H1 (cell line): Measurements from ENCODE around the gene PVR. TPM values are rescaled to one million over a fixed set of nuclear protein-coding genes. Genes with fewer than 3 reads are reported as not detected.
A peak's percentile ranks its signal among the peaks of the same experiment; 100 is the strongest.

ENCODE experiments used
- CTCF ChIA-PET: fragments of 300-600 bp; sonication (Branson Sonifier 250); formaldehyde crosslinking; loops from one replicate; lab custom pipeline; 2021; ENCODE audit not compliant: partially characterized antibody; lab: Charles Lee
- POLR2A ChIA-PET: fragments of 300-600 bp; sonication (Branson Sonifier 250); formaldehyde crosslinking; loops from one replicate; lab custom pipeline; 2021; ENCODE audit warnings: inconsistent platforms; ENCODE audit not compliant: partially characterized antibody; lab: Charles Lee
- DNase-seq, 2 experiments: peaks; one replicate each; pipeline versions ENCODE4 v3.0.0 to v3.0.0-alpha.2; 2010 to 2022; ENCODE audit warnings: low spot score in 2 of 2, low read depth in 1 of 2, mixed read lengths in 1 of 2
- FAIRE-seq: peaks from 2 replicates; lab custom pipeline; 2011; peaks lifted over from hg19 to GRCh38; lab: Jason Lieb, UNC
- H2AFZ ChIP-seq: 2 replicates; pipeline ENCODE4 v1.8.1; 2012; ENCODE audit warnings: low read length, inconsistent platforms
- H2AK5ac ChIP-seq: 2 replicates; pipeline ENCODE4 v1.6.1; 2013; ENCODE audit warnings: low read depth, low read length
- H2BK120ac ChIP-seq: replicated peaks from 2 replicates; pipeline ENCODE3; 2013; ENCODE audit warnings: low read depth, low read length, inconsistent platforms
- H2BK12ac ChIP-seq: 2 replicates; pipeline ENCODE4 v1.6.1; 2013; ENCODE audit warnings: low read depth, low read length
- H2BK15ac ChIP-seq: 2 replicates; pipeline ENCODE4 v1.6.1; 2013; ENCODE audit warnings: low read length
- H2BK20ac ChIP-seq: 2 replicates; pipeline ENCODE4 v1.6.1; 2013; ENCODE audit warnings: low read length
- H2BK5ac ChIP-seq: 2 replicates; pipeline ENCODE4 v1.6.1; 2013; ENCODE audit warnings: low read depth, low read length
- H3K14ac ChIP-seq: 2 replicates; pipeline ENCODE4 v1.6.1; 2013; ENCODE audit warnings: inconsistent platforms; ENCODE audit not compliant: insufficient read length
- H3K18ac ChIP-seq: 2 replicates; pipeline ENCODE4 v1.6.1; 2013; ENCODE audit warnings: low read length; ENCODE audit errors: extremely low read depth
- H3K23ac ChIP-seq: 2 replicates; pipeline ENCODE4 v1.6.1; 2013; ENCODE audit warnings: inconsistent platforms; ENCODE audit not compliant: insufficient read length
- H3K23me2 ChIP-seq: 2 replicates; pipeline ENCODE4 v1.6.1; 2013; ENCODE audit warnings: low read depth, low read length
- H3K27ac ChIP-seq: 2 replicates; pipeline ENCODE4 v1.6.1; 2011; ENCODE audit warnings: low read depth, low read length, inconsistent platforms
- H3K27me3 ChIP-seq, 4 experiments: replicated peaks in 1 of 4; 1 replicate in 1 of 4; 2 replicates in 3 of 4; pipeline versions ENCODE4 v1.6.1 to v1.8.1; 2011 to 2013; ENCODE audit warnings: low read length in 3 of 4, mild to moderate bottlenecking in 3 of 4, inconsistent platforms in 2 of 4, mixed read lengths in 2 of 4, moderate library complexity in 1 of 4; ENCODE audit not compliant: control insufficient read depth in 3 of 4, insufficient read depth in 3 of 4; ENCODE audit errors: extremely low read depth in 1 of 4
- H3K36me3 ChIP-seq, 4 experiments: 2 replicates each; pipeline versions ENCODE4 v1.6.1 to v1.8.1; 2011 to 2013; ENCODE audit warnings: mild to moderate bottlenecking in 4 of 4, low read length in 3 of 4, moderate library complexity in 2 of 4, control low read depth in 1 of 4, inconsistent platforms in 1 of 4; ENCODE audit not compliant: insufficient read depth in 4 of 4, control insufficient read depth in 2 of 4
- H3K4ac ChIP-seq: replicated peaks from 2 replicates; pipeline ENCODE3; 2013; ENCODE audit warnings: low read length, low read depth, mixed read lengths, inconsistent platforms; ENCODE audit not compliant: insufficient read length
- H3K4me1 ChIP-seq, 4 experiments: replicated peaks in 1 of 4; 1 replicate in 1 of 4; 2 replicates in 3 of 4; pipeline versions ENCODE4 v1.6.1 to v1.8.1; 2011 to 2013; ENCODE audit warnings: low read length in 3 of 4, inconsistent platforms in 2 of 4, mixed read lengths in 1 of 4; ENCODE audit not compliant: insufficient read depth in 4 of 4, control insufficient read depth in 3 of 4
- H3K4me2 ChIP-seq, 2 experiments: 2 replicates each; pipeline versions ENCODE4 v1.6.1 to v1.8.1; 2011 to 2013; ENCODE audit warnings: low read depth in 2 of 2, low read length in 2 of 2, control low read depth in 1 of 2, inconsistent platforms in 1 of 2, mild to moderate bottlenecking in 1 of 2; ENCODE audit not compliant: insufficient read depth in 1 of 2
- H3K4me3 ChIP-seq, 4 experiments: fragments of 200-600, 300-600 bp in 1 of 4; sonication (generic), shearing (Covaris generic), sonication (Bioruptor Twin) in 1 of 4; 2 replicates each; pipeline versions ENCODE4 v1.5.1 to v1.8.1; 2011 to 2016; ENCODE audit warnings: low read length in 4 of 4, low read depth in 3 of 4, control low read depth in 2 of 4, inconsistent platforms in 2 of 4, mild to moderate bottlenecking in 2 of 4, mixed read lengths in 1 of 4, moderate library complexity in 1 of 4; ENCODE audit not compliant: insufficient read depth in 2 of 4; ENCODE audit errors: extremely low read depth in 1 of 4
- H3K56ac ChIP-seq: replicated peaks from 2 replicates; pipeline ENCODE3; 2013; ENCODE audit warnings: low read depth, mild to moderate bottlenecking, mixed read lengths, low read length, inconsistent platforms; ENCODE audit not compliant: insufficient read length
- H3K79me1 ChIP-seq: 2 replicates; pipeline ENCODE4 v1.6.1; 2013; ENCODE audit warnings: low read depth, low read length, control low read depth
- H3K79me2 ChIP-seq, 2 experiments: 2 replicates each; pipeline versions ENCODE4 v1.6.1 to v1.8.1; 2012 to 2013; ENCODE audit warnings: low read length in 2 of 2, mild to moderate bottlenecking in 2 of 2, inconsistent platforms in 1 of 2; ENCODE audit not compliant: insufficient read depth in 2 of 2, control insufficient read depth in 1 of 2
- H3K9ac ChIP-seq, 4 experiments: replicated peaks in 1 of 4; 1 replicate in 1 of 4; 2 replicates in 3 of 4; pipeline versions ENCODE4 v1.6.1 to v1.8.1; 2011 to 2013; ENCODE audit warnings: low read depth in 3 of 4, low read length in 3 of 4, control low read depth in 2 of 4, mild to moderate bottlenecking in 2 of 4, moderate library complexity in 2 of 4, inconsistent platforms in 1 of 4; ENCODE audit errors: extremely low read depth in 1 of 4
- H3K9me3 ChIP-seq, 2 experiments: 2 replicates each; pipeline versions ENCODE4 v1.6.1 to v1.8.1; 2012 to 2013; ENCODE audit warnings: mild to moderate bottlenecking in 2 of 2, moderate library complexity in 2 of 2, control low read depth in 1 of 2, inconsistent platforms in 1 of 2, low read depth in 1 of 2, low read length in 1 of 2, mixed read lengths in 1 of 2; ENCODE audit not compliant: insufficient read depth in 2 of 2
- H4K20me1 ChIP-seq, 2 experiments: replicated peaks in 1 of 2; 2 replicates each; pipeline versions ENCODE3 to v1.8.1; 2011 to 2013; ENCODE audit warnings: inconsistent platforms in 2 of 2, low read length in 2 of 2, mild to moderate bottlenecking in 1 of 2; ENCODE audit not compliant: insufficient read depth in 2 of 2, control insufficient read depth in 1 of 2
- H4K5ac ChIP-seq: 2 replicates; pipeline ENCODE4 v1.6.1; 2013; ENCODE audit warnings: low read length, low read depth, mixed read lengths, inconsistent platforms; ENCODE audit not compliant: insufficient read length
- H4K8ac ChIP-seq: 2 replicates; pipeline ENCODE4 v1.8.0; 2013; ENCODE audit warnings: mild to moderate bottlenecking, moderate library complexity, low read length, inconsistent platforms; ENCODE audit not compliant: insufficient read depth; ENCODE audit errors: extremely low read depth
- H4K91ac ChIP-seq: replicated peaks from 2 replicates; pipeline ENCODE3; 2013; ENCODE audit warnings: low read length, mixed read lengths, inconsistent platforms; ENCODE audit not compliant: insufficient read length
- BACH1 ChIP-seq: IDR thresholded peaks from 2 replicates; pipeline ENCODE4 v1.6.1; 2012; ENCODE audit warnings: low read length, improper control_type of control experiment
- CHD1 ChIP-seq: IDR thresholded peaks from 2 replicates; pipeline ENCODE4 v1.6.1; 2012; ENCODE audit warnings: low read depth, low read length, improper control_type of control experiment
- CTCF ChIP-seq, 3 experiments: IDR thresholded peaks; 1 replicate in 2 of 3; 2 replicates in 1 of 3; pipeline versions ENCODE4 v1.5.1 to v1.6.1; 2011; ENCODE audit warnings: low read length in 3 of 3, mild to moderate bottlenecking in 3 of 3, inconsistent platforms in 2 of 3, low read depth in 1 of 3, moderate library complexity in 1 of 3; ENCODE audit not compliant: insufficient read depth in 1 of 3; ENCODE audit errors: control extremely low read depth in 1 of 3
- SIX5 ChIP-seq: IDR thresholded peaks from 2 replicates; pipeline ENCODE4 v1.6.1; 2011; ENCODE audit warnings: mild to moderate bottlenecking, low read depth, low read length
- SP1 ChIP-seq: IDR thresholded peaks from 2 replicates; pipeline ENCODE4 v1.6.1; 2011; ENCODE audit warnings: low read depth, low read length
- TBP ChIP-seq: IDR thresholded peaks from 2 replicates; pipeline ENCODE4 v1.6.1; 2011; ENCODE audit warnings: low read depth, low read length, improper control_type of control experiment
- WGBS, 2 experiments: shearing (Covaris generic) in 1 of 2; methylation state at CpG; one replicate each; pipeline versions ENCODE4 v1.1.6 to v1.1.7; 2013 to 2015; ENCODE audit warnings: low lambda C conversion rate in 2 of 2, mixed read lengths in 2 of 2, inconsistent platforms in 1 of 2, low coverage in 1 of 2, missing lambda C conversion rate in 1 of 2; ENCODE audit not compliant: insufficient replicate concordance in 2 of 2, insufficient coverage in 1 of 2, insufficient read length in 1 of 2; ENCODE audit errors: extremely low coverage in 1 of 2, missing lambda C conversion rate in 1 of 2; 5-methylcytosine and 5-hydroxymethylcytosine counted together
- polyA plus RNA-seq, 7 experiments: library from polyadenylated mRNA; depleted of rRNA in 3 of 7; stranded (reverse) in 5 of 7; unstranded in 2 of 7; fragments of >200 nt in 5 of 7; fragments of 200-250 nt in 2 of 7; gene quantifications; 1 replicate in 5 of 7; 2 replicates in 1 of 7; 4 replicates in 1 of 7; pipeline versions ENCODE4 v1.2.1 to v1.2.3, GENCODE V29; 2011 to 2013; ENCODE audit warnings: missing spikeins in 2 of 7, mixed read lengths in 2 of 7
- total RNA-seq: library from RNA; stranded (reverse); fragmentation: NEBNext Ultra II Directional; extraction: Animal tissue kit (Norgen Biotek cat#: 25700); gene quantifications from 2 replicates; pipeline ENCODE4 v1.2.1, GENCODE V29; 2021
- TF ChIP-seq, protein P1 (sequence below): IDR thresholded peaks from 2 replicates; pipeline ENCODE4 v1.6.1; 2011; ENCODE audit warnings: low read depth, mild to moderate bottlenecking, low read length; ENCODE audit not compliant: insufficient read depth

The PVR gene
- total and polyA plus RNA-seq, 2 of the 8 experiments (the other 6 are each of a cell fraction or from before 2014, with no cell fraction given): 13.3 to 14.8 TPM

DNA sequence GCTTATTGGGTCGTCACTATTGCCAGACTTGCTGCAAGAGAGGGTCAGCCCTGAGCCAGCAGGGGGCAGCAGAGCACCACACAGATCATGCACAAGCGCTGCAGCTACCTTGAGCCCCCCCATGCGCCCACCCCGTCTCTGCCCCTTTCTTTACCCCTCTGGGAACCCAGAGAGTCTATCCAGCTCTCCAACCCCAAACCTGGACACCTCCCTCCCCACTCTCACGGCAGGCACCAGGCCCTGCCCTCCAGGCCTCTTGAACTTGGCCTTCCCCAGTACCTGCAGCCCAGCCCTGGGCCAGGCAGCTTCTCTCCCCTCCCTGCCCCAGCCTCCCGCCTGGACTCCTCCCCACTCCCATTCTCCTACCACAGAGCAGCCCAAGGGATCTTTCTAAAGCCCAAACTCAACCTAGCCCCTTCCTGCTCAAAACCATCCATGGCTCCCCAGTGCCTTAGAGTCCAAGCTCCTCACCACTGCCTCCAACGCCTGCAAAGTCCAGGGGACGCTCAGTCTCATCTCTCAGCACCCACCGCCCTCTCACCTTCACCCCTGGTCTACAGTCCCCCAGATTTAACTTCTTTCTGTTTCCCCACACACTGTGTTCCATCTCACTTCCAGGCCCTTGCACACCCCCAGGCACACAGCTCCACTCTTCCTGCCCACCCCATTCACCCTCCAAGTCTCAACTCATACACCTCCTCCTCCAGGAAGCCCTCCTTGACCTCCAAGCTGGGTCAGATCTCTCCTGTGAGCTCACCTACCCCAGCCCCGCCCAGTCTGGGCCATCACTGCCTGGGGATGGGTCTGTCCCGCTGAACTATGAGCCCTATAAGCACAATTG, 45.8 kb downstream of the PVR start:
- no peak for FAIRE-seq
- no peaks in the 10 kb centered on the region for H3K9me3 ChIP-seq
- H3K79me1 ChIP-seq: no peaks in the 10 kb centered on the region
- peak overlapping the region; percentile 35; the same call in 1 of the 2 replicates for H4K8ac ChIP-seq
- H3K79me2 ChIP-seq: no peaks in the 10 kb centered on the region
- no peaks in the 10 kb centered on the region for H3K36me3 ChIP-seq
- no peak overlapping the region for H3K27ac ChIP-seq
- ChIA-PET CTCF (interaction anchor here (0.5 to 11.2 kb wide), 45 partner anchors 9 to 1962 kb away, joined by 3 to 134 read pairs (median 5); partner anchors contain the start of genes CBLC and NECTIN2), POLR2A (interaction anchor here (1.0 to 1.5 kb wide), 5 partner anchors 33 to 83 kb away, joined by 3 to 5 read pairs (median 3); no protein-coding TSS in a partner anchor)
- no peaks in the 10 kb centered on the region for H3K27me3 ChIP-seq
- H2BK5ac ChIP-seq: peak overlapping the region; percentile 66; the same call in 1 of the 2 replicates
- H2BK15ac ChIP-seq: peak overlapping the region; percentile 88; the same call in 1 of the 2 replicates
- peak overlapping the region; percentile 94; the same call in 1 of the 2 replicates for H2BK12ac ChIP-seq
- H3K4me2 ChIP-seq: peak overlapping the region in 1 of 2 experiments; percentile 55; a peak in 3 of 4 replicates
- peak; percentile 65 to 96 for DNase-seq
- H3K14ac ChIP-seq: no peak overlapping the region
- no peaks in the 10 kb centered on the region for H4K20me1 ChIP-seq
- H3K18ac ChIP-seq: peak overlapping the region; percentile 95
- H2BK120ac ChIP-seq: no peak overlapping the region
- peak overlapping the region; percentile 10; the same call in 1 of the 2 replicates for H2AK5ac ChIP-seq
- peaks cover 0 to 12% (median 2%) of the 10 kb centered on the region in 4 experiments; a peak in 4 of 7 replicates for H3K4me1 ChIP-seq
- peak overlapping the region; percentile 54; the same call in 1 of the 2 replicates for H2AFZ ChIP-seq
- no peak overlapping the region for H3K56ac ChIP-seq
- no peak overlapping the region for H3K4ac ChIP-seq
- 44% methylated on average over 11 of the region's 11 CpGs; no CpG with 5 or more reads in 1 of the 2 experiments for WGBS, 2 experiments
- H3K23ac ChIP-seq: no peak overlapping the region
- no peak overlapping the region for H4K5ac ChIP-seq
- H4K91ac ChIP-seq: peak overlapping the region; percentile 72
- peak overlapping the region in 1 of 4 experiments; percentile 34; a peak in 1 of 8 replicates for H3K4me3 ChIP-seq
- peak overlapping the region; percentile 93; the same call in 1 of the 2 replicates for H2BK20ac ChIP-seq
- H3K23me2 ChIP-seq: no peaks in the 10 kb centered on the region; the same call in 1 of the 2 replicates
- no peak overlapping the region for H3K9ac ChIP-seq
- no peak for TF ChIP-seq BACH1
- no peak for TF ChIP-seq TBP
- no peak for TF ChIP-seq SIX5
- no peak for TF ChIP-seq CHD1
- peak; percentile 92 to 94 (median 93) for TF ChIP-seq CTCF (IDR thresholded peaks at IDR 0.05; ENCODE audit: control extremely low read depth in 1 of 3, insufficient read depth in 1 of 3, low read depth in 1 of 3, low read length in 3 of 3)
- TF ChIP-seq, protein P1, sequence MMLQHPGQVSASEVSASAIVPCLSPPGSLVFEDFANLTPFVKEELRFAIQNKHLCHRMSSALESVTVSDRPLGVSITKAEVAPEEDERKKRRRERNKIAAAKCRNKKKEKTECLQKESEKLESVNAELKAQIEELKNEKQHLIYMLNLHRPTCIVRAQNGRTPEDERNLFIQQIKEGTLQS: no peak
- no peak for TF ChIP-seq SP1
